ENCODE results near the gene SLC25A22. TPM values are rescaled to one million over a fixed set of nuclear protein-coding genes. Genes with fewer than 3 reads are reported as not detected.

The SLC25A22 gene
- polyA plus RNA-seq, 1 experiment = 25.5 TPM

- Histone ChIP-seq H3K36me3 (ENCODE audit: control insufficient read depth, insufficient read depth, low read length) (no peaks in the 10 kb centered on the region), H3K27me3 (ENCODE audit: control insufficient read depth, insufficient read depth, low read length) (no peaks in the 10 kb centered on the region), H3K4me3 (ENCODE audit: low read depth, low read length) (no peak overlapping the region)
- TF ChIP-seq, protein P1, sequence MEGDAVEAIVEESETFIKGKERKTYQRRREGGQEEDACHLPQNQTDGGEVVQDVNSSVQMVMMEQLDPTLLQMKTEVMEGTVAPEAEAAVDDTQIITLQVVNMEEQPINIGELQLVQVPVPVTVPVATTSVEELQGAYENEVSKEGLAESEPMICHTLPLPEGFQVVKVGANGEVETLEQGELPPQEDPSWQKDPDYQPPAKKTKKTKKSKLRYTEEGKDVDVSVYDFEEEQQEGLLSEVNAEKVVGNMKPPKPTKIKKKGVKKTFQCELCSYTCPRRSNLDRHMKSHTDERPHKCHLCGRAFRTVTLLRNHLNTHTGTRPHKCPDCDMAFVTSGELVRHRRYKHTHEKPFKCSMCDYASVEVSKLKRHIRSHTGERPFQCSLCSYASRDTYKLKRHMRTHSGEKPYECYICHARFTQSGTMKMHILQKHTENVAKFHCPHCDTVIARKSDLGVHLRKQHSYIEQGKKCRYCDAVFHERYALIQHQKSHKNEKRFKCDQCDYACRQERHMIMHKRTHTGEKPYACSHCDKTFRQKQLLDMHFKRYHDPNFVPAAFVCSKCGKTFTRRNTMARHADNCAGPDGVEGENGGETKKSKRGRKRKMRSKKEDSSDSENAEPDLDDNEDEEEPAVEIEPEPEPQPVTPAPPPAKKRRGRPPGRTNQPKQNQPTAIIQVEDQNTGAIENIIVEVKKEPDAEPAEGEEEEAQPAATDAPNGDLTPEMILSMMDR (IDR thresholded peaks at IDR 0.05; ENCODE audit: insufficient read depth, low read depth, low read length) = no peak
- ChIA-PET POLR2A (interaction anchor here (0.7 kb wide), 2 partner anchors 65 to 91 kb away, joined by 3 to 4 read pairs; no protein-coding TSS in a partner anchor), CTCF (interaction anchor here (0.6 to 2.6 kb wide), 3 partner anchors 18 to 210 kb away, joined by 4 to 11 read pairs (median 5); no protein-coding TSS in a partner anchor)
- no peak for DNase-seq (ENCODE audit: low read depth)
These were observed 52.7 kb downstream of the SLC25A22 start for GRCh38 chr11:745428-745827.

- ChIA-PET POLR2A (no interaction called here), CTCF (no interaction called here)
- TF ChIP-seq, protein P1 (IDR thresholded peaks at IDR 0.05; ENCODE audit: insufficient read depth, low read depth, low read length) = no peak
- H3K4me3 ChIP-seq (ENCODE audit: low read depth, low read length) = no peak overlapping the region
- no peaks in the 10 kb centered on the region for H3K36me3 ChIP-seq (ENCODE audit: control insufficient read depth, insufficient read depth, low read length)
- DNase-seq (ENCODE audit: low read depth) = no peak
- no peaks in the 10 kb centered on the region for H3K27me3 ChIP-seq (ENCODE audit: control insufficient read depth, insufficient read depth, low read length)
These were observed 55.4 kb downstream of the SLC25A22 start for GRCh38 chr11:742571-743201.

DNA sequence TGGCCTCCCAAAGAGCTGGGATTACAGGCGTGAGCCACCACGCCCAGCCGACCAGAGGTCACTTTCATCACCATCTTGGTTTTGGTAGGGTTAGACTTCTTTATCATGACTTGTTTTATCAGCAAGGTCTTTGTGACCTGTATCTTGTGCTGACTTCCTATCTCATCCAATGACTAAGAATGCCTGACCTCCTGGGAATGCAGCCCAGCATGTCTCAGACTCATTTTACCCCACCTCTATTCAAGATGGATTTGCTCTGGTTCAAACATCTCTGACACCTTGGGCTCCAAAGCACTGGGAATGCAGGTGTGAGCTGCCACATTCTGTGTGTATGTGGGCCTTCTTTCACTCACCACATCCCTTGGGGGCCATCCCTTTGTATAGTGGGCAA is 55.9 kb downstream of the SLC25A22 start:
- no peaks in the 10 kb centered on the region for H3K27me3 ChIP-seq (ENCODE audit: control insufficient read depth, insufficient read depth, low read length)
- DNase-seq (ENCODE audit: low read depth) = no peak
- ChIA-PET CTCF (no interaction called here), POLR2A (no interaction called here)
- H3K4me3 ChIP-seq (ENCODE audit: low read depth, low read length) = no peak overlapping the region
- TF ChIP-seq, protein P1 (IDR thresholded peaks at IDR 0.05; ENCODE audit: insufficient read depth, low read depth, low read length) = no peak
- no peaks in the 10 kb centered on the region for H3K36me3 ChIP-seq (ENCODE audit: control insufficient read depth, insufficient read depth, low read length)

Small RNAs within 50 kb of the gene (small RNA-seq; reads per million reads assigned to genes)
- not detected for gene SNORA52 (ENCODE audit: insufficient read length, low read depth, low replicate concordance)

Other genes with a start within 250 kb of the SLC25A22 start
- 1.6 and 2.5 TPM in 2 replicates for gene LMNTD2, start 237.5 kb downstream of the SLC25A22 start, polyA plus RNA-seq (2011; rRNA removed)
- gene RASSF7, start 237.3 kb downstream of the SLC25A22 start, polyA plus RNA-seq (2011; rRNA removed) = 17.3 and 25.1 TPM in 2 replicates
- 6.8 and 10.7 TPM in 2 replicates for gene PHRF1, start 221.8 kb downstream of the SLC25A22 start, polyA plus RNA-seq (2011; rRNA removed)
- gene IRF7, start 182.3 kb downstream of the SLC25A22 start, polyA plus RNA-seq (2011; rRNA removed) = 4.2 and 6.1 TPM in 2 replicates
- not detected in 2 replicates for gene CDHR5, start 173.3 kb downstream of the SLC25A22 start, polyA plus RNA-seq (2011; rRNA removed)
- gene SCT, start 171.1 kb downstream of the SLC25A22 start, polyA plus RNA-seq (2011; rRNA removed) = not detected in 2 replicates
- gene DRD4, start 161.0 kb downstream of the SLC25A22 start, polyA plus RNA-seq (2011; rRNA removed) = not detected in 2 replicates
- gene DEAF1, start 103.1 kb downstream of the SLC25A22 start, polyA plus RNA-seq (2011; rRNA removed) = 18.5 and 27.7 TPM in 2 replicates
- 19.5 and 21.7 TPM in 2 replicates for gene TMEM80, start 102.5 kb downstream of the SLC25A22 start, polyA plus RNA-seq (2011; rRNA removed)
- gene EPS8L2, start 92.0 kb downstream of the SLC25A22 start, polyA plus RNA-seq (2011; rRNA removed) = 27.6 and 44.4 TPM in 2 replicates
- 209 and 278 TPM in 2 replicates for gene TALDO1, start 50.8 kb downstream of the SLC25A22 start, polyA plus RNA-seq (2011; rRNA removed)
- 14.5 and 37.9 TPM in 2 replicates for gene GATD1, start 20.8 kb downstream of the SLC25A22 start, polyA plus RNA-seq (2011; rRNA removed)
- 0.23 and 0.25 TPM in 2 replicates for gene CEND1, start 8.2 kb downstream of the SLC25A22 start, polyA plus RNA-seq (2011; rRNA removed)
- gene PIDD1, start 7.0 kb upstream of the SLC25A22 start, polyA plus RNA-seq (2011; rRNA removed) = 6.8 and 11.2 TPM in 2 replicates
- gene RPLP2, start 11.7 kb upstream of the SLC25A22 start, polyA plus RNA-seq (2011; rRNA removed) = 1,103 and 1,199 TPM in 2 replicates
- gene PNPLA2, start 20.6 kb upstream of the SLC25A22 start, polyA plus RNA-seq (2011; rRNA removed) = 32.0 and 53.1 TPM in 2 replicates
- gene CRACR2B, start 29.6 kb upstream of the SLC25A22 start, polyA plus RNA-seq (2011; rRNA removed) = 0.16 and 0.18 TPM in 2 replicates
- gene CD151, start 34.7 kb upstream of the SLC25A22 start, polyA plus RNA-seq (2011; rRNA removed) = 1,448 and 2,262 TPM in 2 replicates
- 308 and 734 TPM in 2 replicates for gene POLR2L, start 44.2 kb upstream of the SLC25A22 start, polyA plus RNA-seq (2011; rRNA removed)
- 145 and 295 TPM in 2 replicates for gene TSPAN4, start 44.6 kb upstream of the SLC25A22 start, polyA plus RNA-seq (2011; rRNA removed)
- gene CHID1, start 112.5 kb upstream of the SLC25A22 start, polyA plus RNA-seq (2011; rRNA removed) = 122 and 178 TPM in 2 replicates
- 53.3 and 76.5 TPM in 2 replicates for gene AP2A2, start 127.6 kb upstream of the SLC25A22 start, polyA plus RNA-seq (2011; rRNA removed)
- not detected in 2 replicates for gene MUC6, start 238.4 kb upstream of the SLC25A22 start, polyA plus RNA-seq (2011; rRNA removed)

Data from BJ (cell line).